IPS-15b (cell line): ENCODE measurements around the gene BAIAP2L2.

Source experiments
- H3K27me3 ChIP-seq: one replicate; pipeline ENCODE4 v1.6.1; 2013; ENCODE audit warnings: low read length; ENCODE audit not compliant: control insufficient read depth, insufficient read depth
- H3K36me3 ChIP-seq: one replicate; pipeline ENCODE4 v1.6.1; 2013; ENCODE audit warnings: low read length; ENCODE audit not compliant: control insufficient read depth, insufficient read depth
- H3K4me1 ChIP-seq: one replicate; pipeline ENCODE4 v1.6.1; 2013; ENCODE audit warnings: mild to moderate bottlenecking, low read length; ENCODE audit not compliant: control insufficient read depth, insufficient read depth
- H3K4me3 ChIP-seq: one replicate; pipeline ENCODE4 v1.5.1; 2013; ENCODE audit warnings: low read depth, low read length
- H3K9ac ChIP-seq: one replicate; pipeline ENCODE4 v1.6.1; 2013; ENCODE audit warnings: low read depth, mild to moderate bottlenecking, low read length
- H3K9me3 ChIP-seq: one replicate; pipeline ENCODE4 v1.6.1; 2013; ENCODE audit warnings: mild to moderate bottlenecking, low read length; ENCODE audit not compliant: control insufficient read depth, insufficient read depth

Gene BAIAP2L2

DNA sequence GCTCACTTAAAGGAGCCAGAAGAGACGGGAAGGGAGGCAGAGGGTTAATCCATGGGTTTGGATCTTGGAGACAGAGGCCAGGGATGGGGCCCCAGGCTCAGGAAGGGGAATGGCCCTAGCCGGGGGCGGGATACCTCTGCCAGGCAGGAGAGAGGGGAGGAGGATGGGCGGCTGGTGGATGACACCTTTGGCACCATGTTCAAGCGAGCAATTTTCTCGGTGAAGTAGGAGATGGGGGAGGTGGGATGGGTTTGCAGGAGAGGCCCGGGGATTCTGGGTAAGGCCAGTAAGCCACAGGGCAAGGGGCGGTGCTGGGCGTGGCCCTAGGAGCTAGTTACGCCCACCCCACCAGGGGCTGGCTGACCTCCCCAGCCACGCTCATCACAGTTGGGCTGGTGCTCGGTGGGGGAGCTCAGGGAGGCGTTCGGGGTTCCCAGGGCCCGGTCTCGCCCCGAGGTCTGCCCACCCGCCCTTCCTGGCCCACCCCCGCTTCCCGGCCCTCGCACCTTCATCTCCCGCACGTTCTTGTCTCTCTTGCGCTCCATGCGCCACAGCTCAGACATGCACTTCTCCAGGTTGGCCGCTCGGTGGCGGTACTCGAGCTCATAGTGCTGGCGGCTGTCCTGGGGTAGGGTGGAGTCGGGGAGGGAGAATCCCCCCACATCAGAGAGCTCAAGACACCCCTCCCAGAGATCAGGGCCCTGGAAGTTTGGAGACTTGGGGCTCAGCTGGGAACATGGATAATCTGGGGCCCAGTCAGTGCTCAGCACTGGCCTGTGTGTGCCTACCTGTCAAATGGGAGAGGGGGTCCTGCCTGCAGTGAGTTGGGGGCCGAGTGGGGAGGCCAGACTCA, 12.7 kb downstream of the BAIAP2L2 start:
- H3K9ac ChIP-seq = no peak overlapping the region

GRCh38 chr22:38097058-38097457, 13.4 kb downstream of the BAIAP2L2 start:
- H3K4me3 ChIP-seq = peak overlapping the region; percentile 65
- H3K36me3 ChIP-seq = peaks cover 2% of the 10 kb centered on the region
- no peaks in the 10 kb centered on the region for H3K9me3 ChIP-seq
- H3K4me1 ChIP-seq = peaks cover 2% of the 10 kb centered on the region
- H3K27me3 ChIP-seq = no peaks in the 10 kb centered on the region
- no peak overlapping the region for H3K9ac ChIP-seq

More for the DNA sequence above, 12.7 kb downstream of the BAIAP2L2 start:
- Histone ChIP-seq H3K4me3 (peak overlapping the region; percentile 65), H3K4me1 (peaks cover 2% of the 10 kb centered on the region), H3K27me3 (no peaks in the 10 kb centered on the region), H3K9me3 (no peaks in the 10 kb centered on the region), H3K36me3 (no peaks in the 10 kb centered on the region)

DNA sequence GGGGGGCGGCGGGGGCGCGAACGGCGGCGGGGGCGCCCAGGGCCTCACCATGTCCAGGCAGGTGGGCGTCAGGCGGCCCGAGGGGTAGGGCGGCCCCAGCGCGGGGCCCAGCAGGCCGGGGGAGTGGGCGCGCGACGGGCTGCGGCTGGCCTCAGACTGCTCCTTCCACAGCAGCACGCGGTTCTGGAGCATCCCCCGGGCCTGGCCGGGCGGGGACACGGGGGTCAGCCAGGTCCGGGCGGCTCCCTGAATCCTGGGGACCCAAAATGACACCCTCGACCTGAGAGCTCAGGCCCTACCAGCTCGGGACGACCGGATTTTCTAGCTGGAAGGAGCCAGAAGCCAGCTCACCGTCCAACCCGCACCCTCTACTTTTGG, 21.0 kb downstream of the BAIAP2L2 start:
- Histone ChIP-seq H3K9ac (no peak overlapping the region), H3K4me3 (peak overlapping the region; percentile 46), H3K27me3 (peaks cover 2% of the 10 kb centered on the region), H3K36me3 (peaks cover 6% of the 10 kb centered on the region), H3K9me3 (no peaks in the 10 kb centered on the region), H3K4me1 (peaks cover 3% of the 10 kb centered on the region)

GRCh38 chr22:38088629-38089473, 21.6 kb downstream of the BAIAP2L2 start:
- peaks cover 3% of the 10 kb centered on the region for H3K4me1 ChIP-seq
- peaks cover 2% of the 10 kb centered on the region for H3K27me3 ChIP-seq
- no peak overlapping the region for H3K9ac ChIP-seq
- H3K9me3 ChIP-seq = no peaks in the 10 kb centered on the region
- peaks cover 6% of the 10 kb centered on the region for H3K36me3 ChIP-seq
- H3K4me3 ChIP-seq = no peak overlapping the region

DNA sequence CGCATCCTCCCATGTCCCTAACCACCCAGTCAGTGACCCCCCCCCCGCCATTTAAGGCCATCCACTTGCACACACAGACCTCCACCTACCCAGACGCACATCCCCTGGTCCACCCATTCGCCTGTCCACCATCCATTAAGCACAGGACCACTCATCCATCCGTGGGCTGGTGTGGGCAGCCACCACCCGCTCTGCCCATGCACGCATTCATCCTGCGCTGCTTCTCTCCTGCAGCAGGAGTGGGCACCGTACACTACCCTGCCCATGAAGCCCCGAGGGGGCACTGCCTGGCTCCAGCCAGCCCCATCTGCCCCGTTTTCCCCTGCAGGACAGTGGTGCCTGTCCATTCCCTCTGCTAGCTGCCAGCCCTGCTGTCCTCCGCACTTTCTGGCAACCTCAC, 22.6 kb downstream of the BAIAP2L2 start:
- Histone ChIP-seq H3K27me3 (peaks cover 2% of the 10 kb centered on the region), H3K4me1 (peaks cover 3% of the 10 kb centered on the region), H3K36me3 (peaks cover 6% of the 10 kb centered on the region), H3K9ac (no peak overlapping the region), H3K4me3 (no peak overlapping the region), H3K9me3 (no peaks in the 10 kb centered on the region)

- Histone ChIP-seq H3K27me3 (peaks cover 4% of the 10 kb centered on the region), H3K9me3 (no peaks in the 10 kb centered on the region), H3K9ac (no peak overlapping the region), H3K36me3 (peaks cover 4% of the 10 kb centered on the region), H3K4me1 (peaks cover 3% of the 10 kb centered on the region), H3K4me3 (no peak overlapping the region)
Measured at GRCh38 chr22:38086942-38087341, 23.5 kb downstream of the BAIAP2L2 start.

GRCh38 chr22:38086001-38086845, 24.3 kb downstream of the BAIAP2L2 start:
- H3K9me3 ChIP-seq = no peaks in the 10 kb centered on the region
- no peak overlapping the region for H3K9ac ChIP-seq
- H3K4me3 ChIP-seq = no peak overlapping the region
- peaks cover 7% of the 10 kb centered on the region for H3K27me3 ChIP-seq
- H3K4me1 ChIP-seq = peaks cover 3% of the 10 kb centered on the region
- peaks cover 4% of the 10 kb centered on the region for H3K36me3 ChIP-seq

DNA sequence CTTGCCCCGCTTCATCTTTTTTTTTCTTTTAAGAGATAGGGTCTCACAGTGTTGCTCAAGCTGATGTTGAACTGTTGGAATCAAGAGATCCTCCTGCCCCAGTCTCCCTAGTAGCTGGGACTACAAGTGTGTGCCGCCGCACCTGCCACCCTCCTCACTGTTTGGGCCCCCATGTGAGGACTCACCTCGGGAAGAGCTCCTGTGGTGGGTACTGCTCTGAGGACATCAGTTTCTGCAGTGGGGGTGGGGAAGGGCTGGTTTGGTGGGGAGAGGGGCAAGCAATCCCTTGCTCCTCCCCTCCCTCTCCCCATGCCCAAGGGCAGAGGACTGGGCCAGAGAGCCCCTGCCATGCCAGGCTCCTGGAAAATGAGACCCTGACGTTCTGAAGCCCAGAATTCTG, 25.0 kb downstream of the BAIAP2L2 start:
- peaks cover 8% of the 10 kb centered on the region for H3K27me3 ChIP-seq
- H3K9ac ChIP-seq = no peak overlapping the region
- H3K9me3 ChIP-seq = no peaks in the 10 kb centered on the region

DNA sequence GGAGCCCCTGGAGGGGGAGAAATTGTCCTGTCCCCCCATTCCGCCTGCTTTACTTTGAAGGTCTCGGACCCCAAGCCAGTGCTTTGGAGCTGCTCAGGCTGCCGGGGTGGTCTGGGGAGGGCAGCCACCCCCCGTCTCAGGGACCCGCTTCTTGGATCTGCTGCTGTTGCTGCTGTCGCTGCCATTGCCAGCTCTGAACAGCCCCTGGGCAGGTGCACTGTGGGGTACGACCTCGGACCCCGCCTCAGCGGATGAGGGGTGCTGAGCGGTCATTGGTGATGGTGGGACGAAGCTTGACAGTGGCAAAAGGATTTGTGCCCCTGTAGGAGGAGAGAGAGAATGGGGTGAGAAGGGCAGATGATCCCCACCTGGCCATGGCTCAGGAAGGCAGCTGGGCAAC, 25.4 kb downstream of the BAIAP2L2 start:
- Histone ChIP-seq H3K36me3 (peaks cover 7% of the 10 kb centered on the region), H3K9me3 (no peaks in the 10 kb centered on the region), H3K4me1 (peaks cover 3% of the 10 kb centered on the region), H3K9ac (no peak overlapping the region), H3K27me3 (peaks cover 12% of the 10 kb centered on the region), H3K4me3 (no peak overlapping the region)

More for the DNA sequence above, 25.0 kb downstream of the BAIAP2L2 start:
- Histone ChIP-seq H3K4me3 (no peak overlapping the region), H3K4me1 (peaks cover 3% of the 10 kb centered on the region), H3K36me3 (peaks cover 6% of the 10 kb centered on the region)

DNA sequence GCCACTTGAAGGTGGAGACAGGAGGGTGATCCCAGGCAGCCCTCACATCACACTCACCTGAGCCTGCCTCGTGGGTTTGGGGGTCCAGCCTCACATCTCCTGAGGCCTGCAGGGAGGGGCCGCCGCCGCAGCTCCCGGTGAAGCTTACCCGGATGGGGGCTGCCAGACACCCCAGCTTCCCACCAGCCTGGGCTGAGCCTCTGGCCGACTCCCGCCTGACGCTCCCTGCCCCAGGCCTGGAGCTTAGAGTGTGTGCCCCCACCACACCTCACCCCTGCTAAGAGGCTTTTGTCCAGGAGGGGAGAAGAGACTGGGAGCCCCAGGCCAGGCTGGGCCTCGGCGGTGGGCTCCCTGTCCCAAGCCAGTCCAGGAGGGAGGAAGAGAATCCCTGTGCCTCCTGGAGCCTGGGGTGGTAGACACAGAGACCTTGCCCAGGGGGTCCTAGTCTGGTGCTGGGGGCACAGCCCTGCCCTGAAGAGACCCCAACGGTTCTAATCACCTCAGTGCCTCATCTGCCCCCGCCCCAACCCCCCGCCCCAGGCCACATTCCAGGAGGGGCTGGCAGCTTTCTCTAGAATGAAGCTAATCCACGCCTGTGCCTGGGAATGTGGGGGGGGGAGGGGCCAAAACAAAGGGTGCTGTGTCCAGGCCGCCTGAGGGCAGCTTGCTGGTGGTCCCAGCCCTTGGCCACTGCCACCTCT, 26.4 kb downstream of the BAIAP2L2 start, which contains the start of gene SLC16A8:
Gene SLC16A8, minus strand, starts transcription at position 254 of the 701 bp plus-strand sequence. CDS start 1,311 bp downstream, outside the sequence.
- no peaks in the 10 kb centered on the region for H3K9me3 ChIP-seq
- H3K4me3 ChIP-seq = no peak within 1 kb of the TSS
- peaks cover 13% of the 10 kb centered on the region for H3K27me3 ChIP-seq
- H3K9ac ChIP-seq = no peak within 1 kb of the TSS
- peaks cover 7% of the 10 kb centered on the region for H3K36me3 ChIP-seq
- H3K4me1 ChIP-seq = peaks cover 3% of the 10 kb centered on the region
